Panc1 (cell line): ENCODE results near the gene HPCAL4. TPM values are rescaled to one million over a fixed set of nuclear protein-coding genes. Genes with fewer than 3 reads are reported as not detected.

Experiments used
- ATAC-seq: fragments of 200-7000 bp; cut with Tn5 transposase; 2 replicates; pipeline ENCODE4 v1.9.1; 2020; ENCODE audit warnings: mild to moderate bottlenecking, moderate library complexity
- BruUV-seq: library from RNA; stranded (reverse); fragments of 400-500 nt; replicated peaks from 2 replicates; lab custom pipeline; 2021; lab: Mats Ljungman, UMichigan
- CTCF ChIA-PET: fragments of 300-600 bp; sonication (Branson Sonifier 250); formaldehyde crosslinking; loops from one replicate; lab custom pipeline; 2022; ENCODE audit warnings: antibody characterized with exemption; lab: Charles Lee
- POLR2A ChIA-PET: fragments of 300-600 bp; sonication (Branson Sonifier 250); formaldehyde crosslinking; loops from one replicate; lab custom pipeline; 2022; ENCODE audit warnings: antibody characterized with exemption; lab: Charles Lee
- DNase-seq: peaks from one replicate; pipeline ENCODE4 v3.0.0-alpha.2; 2010; ENCODE audit warnings: low read depth, low spot score
- H3K27ac ChIP-seq: 2 replicates; pipeline ENCODE4 v1.5.1; 2011; ENCODE audit warnings: mild to moderate bottlenecking, low read length, inconsistent platforms
- H3K27me3 ChIP-seq: fragments of 200-500 bp; sonication (Bioruptor generic); 2 replicates; pipeline ENCODE4 v1.6.0; 2014; ENCODE audit warnings: low read length, inconsistent platforms; ENCODE audit not compliant: control insufficient read depth, insufficient read depth
- H3K36me3 ChIP-seq: fragments of 200-500 bp; sonication (Bioruptor generic); 2 replicates; pipeline ENCODE4 v1.5.1; 2014; ENCODE audit warnings: inconsistent platforms, mild to moderate bottlenecking, low read length, moderate library complexity; ENCODE audit not compliant: control insufficient read depth, insufficient read depth
- H3K4me1 ChIP-seq: 2 replicates; pipeline ENCODE4 v1.5.1; 2011; ENCODE audit warnings: inconsistent platforms, mild to moderate bottlenecking, low read length, moderate library complexity; ENCODE audit not compliant: control insufficient read depth, insufficient read depth
- H3K4me3 ChIP-seq, 2 experiments: 2 replicates each; pipeline ENCODE4 v1.5.1; 2011 to 2012; ENCODE audit warnings: low read depth in 2 of 2, low read length in 2 of 2, mild to moderate bottlenecking in 2 of 2, inconsistent platforms in 1 of 2, moderate library complexity in 1 of 2
- H3K9me3 ChIP-seq: fragments of 200-500 bp; sonication (Bioruptor generic); 2 replicates; pipeline ENCODE4 v1.5.1; 2014; ENCODE audit warnings: low read depth, mild to moderate bottlenecking, inconsistent platforms, low read length, moderate library complexity; ENCODE audit not compliant: control insufficient read depth, insufficient read depth
- CTCF ChIP-seq: fragments of 450-650 bp; IDR thresholded peaks from 2 replicates; pipeline ENCODE4 v1.5.1; 2017; ENCODE audit warnings: mild to moderate bottlenecking
- POLR2AphosphoS5 ChIP-seq: IDR thresholded peaks from 2 replicates; pipeline ENCODE4 v1.6.1; 2012; ENCODE audit warnings: mild to moderate bottlenecking, low read depth, low read length, moderate library complexity
- SIN3A ChIP-seq: IDR thresholded peaks from 2 replicates; pipeline ENCODE4 v1.6.1; 2012; ENCODE audit warnings: low read depth, mild to moderate bottlenecking, low read length, moderate library complexity, borderline replicate concordance; ENCODE audit not compliant: insufficient read depth
- TCF7L2 ChIP-seq: IDR thresholded peaks from 2 replicates; pipeline ENCODE4 v1.6.1; 2011; ENCODE audit warnings: mild to moderate bottlenecking, low read depth, low read length, inconsistent platforms
- in situ Hi-C: cut with HindIII; loops from 2 replicates; pipeline ENCODE4 v1.10.0; 2016; ENCODE audit warnings: low sequenced_read_pairs, low pct_unique_long_range_greater_than_20kb
- intact Hi-C: fragments of 100-400 bp; cut with micrococcal nuclease; formaldehyde crosslinking; loops from one replicate; pipeline ENCODE4 v1.10.0; 2022; ENCODE audit not compliant: unreplicated experiment
- total RNA-seq: library from RNA; stranded (reverse); gene quantifications from one replicate; pipeline ENCODE4 v1.2.1, GENCODE V29; 2021; ENCODE audit not compliant: unreplicated experiment
- TF ChIP-seq, protein P1 (sequence below), 2 experiments: IDR thresholded peaks; 2 replicates each; pipeline ENCODE4 v1.6.1; 2011 to 2012; ENCODE audit warnings: low read depth in 2 of 2, control low read depth in 1 of 2, low read length in 1 of 2, mild to moderate bottlenecking in 1 of 2, moderate library complexity in 1 of 2; ENCODE audit not compliant: insufficient read depth in 1 of 2

HPCAL4 gene
- total RNA-seq, 1 experiment from 2014 or later, result 0.21 TPM

DNA sequence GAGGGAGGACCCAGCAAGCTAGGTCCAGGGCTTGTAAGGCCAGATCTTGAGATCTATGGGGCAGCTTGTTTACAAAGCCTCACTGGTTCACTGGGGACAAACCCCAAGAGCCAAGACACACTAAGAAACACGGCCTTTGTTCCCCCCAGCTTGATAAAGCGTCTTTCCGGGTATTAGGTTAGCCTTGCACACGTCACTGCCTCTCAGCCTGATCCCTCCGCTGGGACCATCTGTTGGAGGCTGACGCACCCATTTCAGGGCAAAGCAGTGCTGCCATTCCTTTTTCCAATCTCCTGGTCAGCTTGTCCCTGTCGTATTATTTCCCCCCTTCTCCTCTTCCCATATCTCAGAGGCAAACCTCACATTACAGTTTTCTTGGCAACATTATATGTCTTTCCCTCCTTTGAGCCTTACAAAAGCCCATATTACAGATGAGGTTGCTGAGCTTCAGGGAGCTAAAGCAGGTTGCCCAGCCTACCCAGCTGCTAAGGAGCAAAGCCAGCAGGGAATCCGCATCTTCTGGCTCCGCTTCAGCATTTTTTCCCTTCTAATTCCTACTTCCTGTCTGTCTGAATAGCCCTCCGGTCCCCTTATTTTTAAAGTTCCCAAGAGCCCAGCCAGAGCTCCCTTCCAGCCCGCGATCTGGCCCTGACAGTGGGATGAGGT is 55.9 kb downstream of the HPCAL4 start:
- no peak for DNase-seq
- BruUV-seq, result no TSS peak
- Histone ChIP-seq H3K36me3 (no peaks in the 10 kb centered on the region), H3K27me3 (no peaks in the 10 kb centered on the region), H3K27ac (no peak overlapping the region), H3K9me3 (no peaks in the 10 kb centered on the region), H3K4me3 (no peak overlapping the region), H3K4me1 (0 out of 2 replicates have a peak, but pooled peaks cover 2% of the 10 kb centered on the region)
- POLR2A ChIA-PET, result no interaction called here
- TF ChIP-seq, protein P1, sequence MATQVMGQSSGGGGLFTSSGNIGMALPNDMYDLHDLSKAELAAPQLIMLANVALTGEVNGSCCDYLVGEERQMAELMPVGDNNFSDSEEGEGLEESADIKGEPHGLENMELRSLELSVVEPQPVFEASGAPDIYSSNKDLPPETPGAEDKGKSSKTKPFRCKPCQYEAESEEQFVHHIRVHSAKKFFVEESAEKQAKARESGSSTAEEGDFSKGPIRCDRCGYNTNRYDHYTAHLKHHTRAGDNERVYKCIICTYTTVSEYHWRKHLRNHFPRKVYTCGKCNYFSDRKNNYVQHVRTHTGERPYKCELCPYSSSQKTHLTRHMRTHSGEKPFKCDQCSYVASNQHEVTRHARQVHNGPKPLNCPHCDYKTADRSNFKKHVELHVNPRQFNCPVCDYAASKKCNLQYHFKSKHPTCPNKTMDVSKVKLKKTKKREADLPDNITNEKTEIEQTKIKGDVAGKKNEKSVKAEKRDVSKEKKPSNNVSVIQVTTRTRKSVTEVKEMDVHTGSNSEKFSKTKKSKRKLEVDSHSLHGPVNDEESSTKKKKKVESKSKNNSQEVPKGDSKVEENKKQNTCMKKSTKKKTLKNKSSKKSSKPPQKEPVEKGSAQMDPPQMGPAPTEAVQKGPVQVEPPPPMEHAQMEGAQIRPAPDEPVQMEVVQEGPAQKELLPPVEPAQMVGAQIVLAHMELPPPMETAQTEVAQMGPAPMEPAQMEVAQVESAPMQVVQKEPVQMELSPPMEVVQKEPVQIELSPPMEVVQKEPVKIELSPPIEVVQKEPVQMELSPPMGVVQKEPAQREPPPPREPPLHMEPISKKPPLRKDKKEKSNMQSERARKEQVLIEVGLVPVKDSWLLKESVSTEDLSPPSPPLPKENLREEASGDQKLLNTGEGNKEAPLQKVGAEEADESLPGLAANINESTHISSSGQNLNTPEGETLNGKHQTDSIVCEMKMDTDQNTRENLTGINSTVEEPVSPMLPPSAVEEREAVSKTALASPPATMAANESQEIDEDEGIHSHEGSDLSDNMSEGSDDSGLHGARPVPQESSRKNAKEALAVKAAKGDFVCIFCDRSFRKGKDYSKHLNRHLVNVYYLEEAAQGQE (IDR thresholded peaks at IDR 0.05; ENCODE audit: insufficient read depth in 1 of 2, low read depth in 2 of 2, low read length in 1 of 2), result no peak
- TF ChIP-seq POLR2AphosphoS5 (no peak), SIN3A (no peak), TCF7L2 (no peak), CTCF (no peak)
- intact Hi-C loops, result no loop called here
- in situ Hi-C loops, result no loop called here
- CTCF ChIA-PET, result no interaction called here
- no peak for ATAC-seq

DNA sequence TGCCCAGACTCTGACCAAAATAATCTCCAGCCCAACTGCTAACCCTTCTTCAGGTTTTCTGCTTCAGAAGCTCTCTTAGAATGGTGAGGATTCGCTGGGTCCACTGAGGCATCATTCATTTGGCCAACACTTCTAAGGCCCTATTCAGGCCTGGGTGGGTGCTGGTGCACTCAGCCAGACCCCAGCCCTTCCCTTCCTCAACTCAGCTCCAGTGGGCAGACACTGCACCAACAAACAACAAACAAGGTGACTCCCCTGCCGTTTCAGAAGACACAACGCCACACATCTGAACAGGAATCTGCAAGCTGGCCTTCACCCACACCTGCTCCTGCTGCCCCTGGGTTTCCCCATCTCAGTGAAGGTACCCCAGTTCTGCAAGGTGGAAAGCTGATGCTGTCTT is 57.8 kb downstream of the HPCAL4 start:
- H3K9me3 ChIP-seq, result no peaks in the 10 kb centered on the region
- no peaks in the 10 kb centered on the region for H3K36me3 ChIP-seq
- ATAC-seq, result no peak
- no peak for DNase-seq
- intact Hi-C loops, result no loop called here
- no peak overlapping the region for H3K4me3 ChIP-seq
- BruUV-seq, result no TSS peak
- in situ Hi-C loops, result no loop called here
- no peak for TF ChIP-seq CTCF
- no peak for TF ChIP-seq POLR2AphosphoS5
- no peak for TF ChIP-seq SIN3A
- H3K27ac ChIP-seq, result no peak overlapping the region
- H3K4me1 ChIP-seq, result no peaks in the 10 kb centered on the region
- ChIA-PET POLR2A (no interaction called here), CTCF (interaction anchor here (0.6 kb wide), 1 partner anchor 27 kb away, joined by 6 read pairs; no protein-coding TSS in a partner anchor)
- H3K27me3 ChIP-seq, result no peaks in the 10 kb centered on the region
